Fibroblast of the aortic adventitia (primary cell): ENCODE measurements around the gene SERPINB7. TPM values are rescaled to one million over a fixed set of nuclear protein-coding genes. Genes with fewer than 3 reads are reported as not detected.

ENCODE experiments used
- DNase-seq: peaks from one replicate; pipeline ENCODE4 v3.0.0-alpha.2; 2010; ENCODE audit warnings: low read depth
- H3K4me3 ChIP-seq: 2 replicates; pipeline ENCODE4 v1.5.1; 2011; ENCODE audit warnings: low read depth, mild to moderate bottlenecking, control low read depth, low read length, moderate library complexity
- CTCF ChIP-seq: IDR thresholded peaks from 2 replicates; pipeline ENCODE4 v1.5.1; 2011; ENCODE audit warnings: mild to moderate bottlenecking, low read length, control low read depth, inconsistent platforms; ENCODE audit not compliant: insufficient read depth
- total RNA-seq: library from RNA; depleted of rRNA; stranded (reverse); fragments of >200 nt; gene quantifications from 2 replicates; pipeline ENCODE4 v1.2.3, GENCODE V29; 2012; ENCODE audit warnings: low replicate concordance

SERPINB7 gene
- total RNA-seq, 1 donor, result 0.27 TPM

GRCh38 chr18:63834471-63835113 lies 59.4 kb downstream of the SERPINB7 start:
- no peak for DNase-seq
- no peak for TF ChIP-seq CTCF
- no peak overlapping the region for H3K4me3 ChIP-seq

GRCh38 chr18:63836456-63836855 lies 61.2 kb downstream of the SERPINB7 start:
- no peak overlapping the region for H3K4me3 ChIP-seq
- no peak for TF ChIP-seq CTCF
- DNase-seq, result no peak

- TF ChIP-seq CTCF, result no peak
- no peak overlapping the region for H3K4me3 ChIP-seq
- DNase-seq, result no peak
Measured at GRCh38 chr18:63837590-63837989, 62.4 kb downstream of the SERPINB7 start.

- no peak for TF ChIP-seq CTCF
- DNase-seq, result no peak
- H3K4me3 ChIP-seq, result no peak overlapping the region
Measured at GRCh38 chr18:63843008-63843407, 67.8 kb downstream of the SERPINB7 start.

GRCh38 chr18:63844254-63844653 lies 69.0 kb downstream of the SERPINB7 start:
- no peak overlapping the region for H3K4me3 ChIP-seq
- DNase-seq, result peak; percentile 71
- TF ChIP-seq CTCF, result peak; percentile 41

- DNase-seq, result peak; percentile 78
- H3K4me3 ChIP-seq, result no peak overlapping the region
- TF ChIP-seq CTCF, result peak; percentile 73
Measured at GRCh38 chr18:63848159-63848558, 72.9 kb downstream of the SERPINB7 start.

- no peak overlapping the region for H3K4me3 ChIP-seq
- peak; percentile 53 for TF ChIP-seq CTCF
- peak; percentile 30 for DNase-seq
Measured at GRCh38 chr18:63850020-63850419, 74.8 kb downstream of the SERPINB7 start.
